ENCODE measurements around the gene SLC10A3.

SLC10A3 gene

DNA sequence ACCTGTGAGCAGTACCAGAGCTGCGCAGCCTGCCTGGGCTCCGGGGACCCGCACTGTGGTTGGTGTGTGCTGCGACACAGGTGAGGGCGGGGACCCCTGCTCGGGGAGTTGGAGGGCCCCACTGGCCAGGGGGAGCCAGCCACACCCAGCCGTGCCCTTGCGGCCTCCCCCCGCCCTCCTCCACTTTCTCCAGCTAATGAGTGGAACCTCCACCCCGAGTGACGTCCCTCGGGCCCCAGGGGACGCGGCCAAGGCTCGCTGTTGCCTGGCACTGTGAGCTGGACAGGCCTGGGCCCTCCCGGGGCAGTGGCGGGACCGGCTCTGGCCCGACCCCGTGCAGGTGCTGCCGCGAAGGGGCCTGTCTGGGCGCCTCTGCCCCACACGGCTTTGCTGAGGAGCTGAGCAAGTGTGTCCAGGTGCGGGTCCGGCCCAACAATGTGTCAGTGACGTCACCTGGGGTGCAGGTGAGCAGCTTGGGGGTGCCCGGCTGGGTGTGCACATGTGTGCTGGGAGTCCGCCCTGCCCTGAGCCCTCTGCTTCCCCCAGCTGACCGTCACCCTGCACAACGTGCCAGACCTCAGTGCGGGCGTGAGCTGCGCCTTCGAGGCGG, 26.7 kb downstream of the SLC10A3 start:
- no peak for TF ChIP-seq CTCF (IDR thresholded peaks at IDR 0.05; ENCODE audit: low read depth, low read length)
- Histone ChIP-seq H3K27ac (no peak overlapping the region), H3K4me3 (ENCODE audit: low read depth, low read length) (no peak overlapping the region), H3K27me3 (ENCODE audit: insufficient read depth, low read depth, severe bottlenecking) (peaks cover 40% of the 10 kb centered on the region), H3K36me3 (peaks cover 78% of the 10 kb centered on the region), H3K9me3 (ENCODE audit: severe bottlenecking) (no peaks in the 10 kb centered on the region)
- no peak for DNase-seq

GRCh38 chrX:154462396-154462795, 28.0 kb downstream of the SLC10A3 start:
- H3K27ac ChIP-seq: no peak overlapping the region

GRCh38 chrX:154460326-154460725, 30.1 kb downstream of the SLC10A3 start:
- TF ChIP-seq CTCF (IDR thresholded peaks at IDR 0.05; ENCODE audit: low read depth, low read length): peak; percentile 24; the same call in 1 of the 2 replicates
- Histone ChIP-seq H3K27me3 (ENCODE audit: insufficient read depth, low read depth, severe bottlenecking) (peaks cover 27% of the 10 kb centered on the region), H3K36me3 (peaks cover 46% of the 10 kb centered on the region), H3K9me3 (ENCODE audit: severe bottlenecking) (peaks cover under 1% of the 10 kb centered on the region), H3K27ac (peak overlapping the region; percentile 67), H3K4me3 (ENCODE audit: low read depth, low read length) (no peak overlapping the region)
- peak; percentile 40 for DNase-seq

More at GRCh38 chrX:154462396-154462795, 28.0 kb downstream of the SLC10A3 start:
- Histone ChIP-seq H3K36me3 (peaks cover 64% of the 10 kb centered on the region), H3K27me3 (ENCODE audit: insufficient read depth, low read depth, severe bottlenecking) (peaks cover 36% of the 10 kb centered on the region), H3K4me3 (ENCODE audit: low read depth, low read length) (no peak overlapping the region), H3K9me3 (ENCODE audit: severe bottlenecking) (no peaks in the 10 kb centered on the region)
- TF ChIP-seq CTCF (IDR thresholded peaks at IDR 0.05; ENCODE audit: low read depth, low read length): no peak
- DNase-seq: no peak

- no peak for TF ChIP-seq CTCF (IDR thresholded peaks at IDR 0.05; ENCODE audit: low read depth, low read length)
- peak; percentile 84 for DNase-seq
- Histone ChIP-seq H3K27me3 (ENCODE audit: insufficient read depth, low read depth, severe bottlenecking) (peaks cover 26% of the 10 kb centered on the region), H3K9me3 (ENCODE audit: severe bottlenecking) (peaks cover 5% of the 10 kb centered on the region), H3K36me3 (peaks cover 43% of the 10 kb centered on the region), H3K4me3 (ENCODE audit: low read depth, low read length) (peak overlapping the region; percentile 74), H3K27ac (peak overlapping the region; percentile 67)
Measured at GRCh38 chrX:154459832-154460231, 30.6 kb downstream of the SLC10A3 start.

GRCh38 chrX:154458954-154459778, 31.3 kb downstream of the SLC10A3 start:
- Histone ChIP-seq H3K27me3 (ENCODE audit: insufficient read depth, low read depth, severe bottlenecking) (peaks cover 20% of the 10 kb centered on the region), H3K9me3 (ENCODE audit: severe bottlenecking) (peaks cover 6% of the 10 kb centered on the region), H3K27ac (peak overlapping the region; percentile 67), H3K4me3 (ENCODE audit: low read depth, low read length) (peak overlapping the region; percentile 74), H3K36me3 (peaks cover 36% of the 10 kb centered on the region)
- TF ChIP-seq CTCF (IDR thresholded peaks at IDR 0.05; ENCODE audit: low read depth, low read length): no peak
- peak; percentile 49 for DNase-seq

Measured in WERI-Rb-1 (cell line).